Adipocyte (in vitro differentiated cells): ENCODE data around the gene SLC22A3.
"Not testable (repeated sequence)": the region's sequence is repeated elsewhere in the genome, so short reads cannot be mapped to it uniquely, and the experiment has no call there.

Experiments
- DNase-seq: peaks from one replicate; pipeline ENCODE4 v3.0.0-alpha.2; 2015; ENCODE audit warnings: low read depth
- H3K27me3 ChIP-seq: replicated peaks from 2 replicates; pipeline ENCODE4 v1.7.0; 2013; ENCODE audit warnings: mild to moderate bottlenecking, low read length, moderate library complexity; ENCODE audit not compliant: control insufficient read depth, insufficient read depth
- H3K36me3 ChIP-seq: 2 replicates; pipeline ENCODE4 v1.7.0; 2013; ENCODE audit warnings: low read length, mild to moderate bottlenecking, moderate library complexity; ENCODE audit not compliant: control insufficient read depth, insufficient read depth, severe bottlenecking
- H3K4me1 ChIP-seq: 2 replicates; pipeline ENCODE4 v1.7.0; 2013; ENCODE audit warnings: mild to moderate bottlenecking, low read length, moderate library complexity; ENCODE audit not compliant: control insufficient read depth, insufficient read depth
- H3K4me3 ChIP-seq: 2 replicates; pipeline ENCODE4 v1.7.0; 2013; ENCODE audit warnings: mild to moderate bottlenecking, low read length, moderate library complexity
- H3K9ac ChIP-seq: 2 replicates; pipeline ENCODE4 v1.7.0; 2013; ENCODE audit warnings: mild to moderate bottlenecking, low read length, moderate library complexity
- H3K9me3 ChIP-seq: 2 replicates; pipeline ENCODE4 v1.7.0; 2013; ENCODE audit warnings: mild to moderate bottlenecking, low read length, moderate library complexity; ENCODE audit not compliant: control insufficient read depth

SLC22A3 gene

GRCh38 chr6:160358225-160359119 lies 10.3 kb downstream of the SLC22A3 start:
- Histone ChIP-seq H3K4me3 (no peak overlapping the region), H3K36me3 (no peaks in the 10 kb centered on the region), H3K9me3 (no peaks in the 10 kb centered on the region), H3K27me3 (no peaks in the 10 kb centered on the region), H3K4me1 (peaks cover 4% of the 10 kb centered on the region), H3K9ac (no peak overlapping the region)
- DNase-seq, result no peak

- H3K36me3 ChIP-seq, result no peaks in the 10 kb centered on the region
- H3K4me1 ChIP-seq, result no peaks in the 10 kb centered on the region
- H3K9ac ChIP-seq, result no peak overlapping the region
- H3K4me3 ChIP-seq, result no peak overlapping the region
- DNase-seq, result no peak
- H3K9me3 ChIP-seq, result no peaks in the 10 kb centered on the region
- H3K27me3 ChIP-seq, result no peaks in the 10 kb centered on the region
Measured at GRCh38 chr6:160360955-160361354, 12.8 kb downstream of the SLC22A3 start.

- Histone ChIP-seq H3K36me3 (no peaks in the 10 kb centered on the region), H3K9ac (no peak overlapping the region)
- DNase-seq, result no peak
Measured at GRCh38 chr6:160362556-160362955, 14.4 kb downstream of the SLC22A3 start.

GRCh38 chr6:160363016-160363996 lies 15.1 kb downstream of the SLC22A3 start:
- no peaks in the 10 kb centered on the region for H3K9me3 ChIP-seq
- no peaks in the 10 kb centered on the region for H3K4me1 ChIP-seq
- H3K9ac ChIP-seq, result no peak overlapping the region
- H3K36me3 ChIP-seq, result no peaks in the 10 kb centered on the region
- H3K4me3 ChIP-seq, result no peak overlapping the region
- H3K27me3 ChIP-seq, result no peaks in the 10 kb centered on the region
- no peak for DNase-seq

More at GRCh38 chr6:160362556-160362955, 14.4 kb downstream of the SLC22A3 start:
- Histone ChIP-seq H3K27me3 (no peaks in the 10 kb centered on the region), H3K9me3 (no peaks in the 10 kb centered on the region), H3K4me3 (no peak overlapping the region), H3K4me1 (no peaks in the 10 kb centered on the region)

- no peaks in the 10 kb centered on the region for H3K4me1 ChIP-seq
- DNase-seq, result no peak
- H3K4me3 ChIP-seq, result no peak overlapping the region
- H3K36me3 ChIP-seq, result no peaks in the 10 kb centered on the region
- no peaks in the 10 kb centered on the region for H3K27me3 ChIP-seq
- no peak overlapping the region for H3K9ac ChIP-seq
- H3K9me3 ChIP-seq, result peaks cover 5% of the 10 kb centered on the region
Measured at GRCh38 chr6:160365117-160365516, 16.9 kb downstream of the SLC22A3 start.

- DNase-seq, result no peak
- H3K4me3 ChIP-seq, result no peak overlapping the region
- H3K27me3 ChIP-seq, result no peaks in the 10 kb centered on the region
Measured at GRCh38 chr6:160367798-160368547, 19.8 kb downstream of the SLC22A3 start.

GRCh38 chr6:160368670-160369069 lies 20.5 kb downstream of the SLC22A3 start:
- Histone ChIP-seq H3K36me3 (no peaks in the 10 kb centered on the region), H3K9me3 (peaks cover 5% of the 10 kb centered on the region), H3K4me1 (no peaks in the 10 kb centered on the region), H3K4me3 (no peak overlapping the region), H3K27me3 (no peaks in the 10 kb centered on the region), H3K9ac (no peak overlapping the region)
- no peak for DNase-seq

More at GRCh38 chr6:160367798-160368547, 19.8 kb downstream of the SLC22A3 start:
- Histone ChIP-seq H3K4me1 (no peaks in the 10 kb centered on the region), H3K36me3 (no peaks in the 10 kb centered on the region), H3K9ac (no peak overlapping the region), H3K9me3 (peaks cover 5% of the 10 kb centered on the region)

GRCh38 chr6:160373601-160374000 lies 25.4 kb downstream of the SLC22A3 start:
- H3K4me3 ChIP-seq, H3K9ac ChIP-seq, H3K36me3 ChIP-seq, H3K9me3 ChIP-seq, DNase-seq, H3K27me3 ChIP-seq: not testable (repeated sequence)
- H3K4me1 ChIP-seq, result peaks cover 18% of the 10 kb centered on the region

- Histone ChIP-seq H3K9ac (no peak overlapping the region), H3K36me3 (no peaks in the 10 kb centered on the region), H3K4me3 (no peak overlapping the region), H3K4me1 (peaks cover 31% of the 10 kb centered on the region), H3K9me3 (peaks cover under 1% of the 10 kb centered on the region), H3K27me3 (no peaks in the 10 kb centered on the region)
- no peak for DNase-seq
Measured at GRCh38 chr6:160374836-160375560, 26.8 kb downstream of the SLC22A3 start.

- peaks cover 31% of the 10 kb centered on the region for H3K4me1 ChIP-seq
- no peak for DNase-seq
- no peak overlapping the region for H3K4me3 ChIP-seq
- H3K9ac ChIP-seq, result no peak overlapping the region
- H3K36me3 ChIP-seq, result no peaks in the 10 kb centered on the region
- no peaks in the 10 kb centered on the region for H3K27me3 ChIP-seq
- H3K9me3 ChIP-seq, result no peaks in the 10 kb centered on the region
Measured at GRCh38 chr6:160375561-160375949, 27.4 kb downstream of the SLC22A3 start.
